Kidney (tissue), 14 donors: ENCODE data around the gene KCNQ1. TPM values are rescaled to one million over a fixed set of nuclear protein-coding genes. Genes with fewer than 3 reads are reported as not detected.

Source experiments
- DNase-seq, 5 donors: peaks; one replicate each; pipeline ENCODE4 v3.0.0-alpha.2; 2013 to 2020
- FAIRE-seq: peaks from 2 replicates; lab custom pipeline; 2012; peaks lifted over from hg19 to GRCh38; lab: Jason Lieb, UNC
- H3K27ac ChIP-seq, 2 donors: one replicate each; pipeline ENCODE4 v1.7.0; 2013; ENCODE audit warnings: low read depth in 2 of 2, low read length in 2 of 2, inconsistent platforms in 1 of 2
- H3K27me3 ChIP-seq: one replicate; pipeline ENCODE4 v1.7.1; 2013; ENCODE audit warnings: low read length, inconsistent platforms; ENCODE audit not compliant: control insufficient read depth, insufficient read depth
- H3K36me3 ChIP-seq, 3 donors: one replicate each; pipeline versions ENCODE4 v1.7.0 to v1.7.1; 2013; ENCODE audit warnings: low read length in 3 of 3, control low read depth in 1 of 3, inconsistent platforms in 1 of 3; ENCODE audit not compliant: insufficient read depth in 3 of 3, control insufficient read depth in 2 of 3
- H3K4me1 ChIP-seq, 3 donors: one replicate each; pipeline versions ENCODE4 v1.7.0 to v1.7.1; 2013; ENCODE audit warnings: low read length in 3 of 3, inconsistent platforms in 1 of 3, low read depth in 1 of 3; ENCODE audit not compliant: control insufficient read depth in 2 of 3, insufficient read depth in 2 of 3
- H3K4me3 ChIP-seq, 3 donors: one replicate each; pipeline versions ENCODE4 v1.7.0 to v1.8.1; 2013; ENCODE audit warnings: low read length in 3 of 3, control low read depth in 1 of 3, inconsistent platforms in 1 of 3
- H3K9ac ChIP-seq, 3 donors: one replicate each; pipeline versions ENCODE4 v1.7.0 to v1.7.1; 2013; ENCODE audit warnings: low read length in 3 of 3, control low read depth in 1 of 3, inconsistent platforms in 1 of 3
- H3K9me3 ChIP-seq, 3 donors: one replicate each; pipeline versions ENCODE4 v1.7.0 to v1.7.1; 2013; ENCODE audit warnings: low read length in 3 of 3, control low read depth in 1 of 3, inconsistent platforms in 1 of 3; ENCODE audit not compliant: control insufficient read depth in 2 of 3, insufficient read depth in 1 of 3
- CTCF ChIP-seq: IDR thresholded peaks from 3 replicates; pipeline ENCODE4 v1.5.1; 2012; ENCODE audit warnings: mild to moderate bottlenecking, moderate library complexity, borderline replicate concordance; ENCODE audit not compliant: insufficient read depth; ENCODE audit errors: extremely low read depth
- intact Hi-C: fragments of 100-400 bp; cut with DNase I; formaldehyde crosslinking; loops from one replicate; pipeline ENCODE4 v1.11.1; 2022
- polyA plus RNA-seq: library from polyadenylated mRNA; stranded (reverse); fragments of 350-450 nt; fragmentation: Illumina TruSeq; extraction: RNeasy Lipid Tissue Mini Kit (QIAGEN cat#74804); gene quantifications from one replicate; pipeline ENCODE4 v1.2.3, GENCODE V29; 2014; ENCODE audit warnings: low read depth, low replicate concordance; ENCODE audit not compliant: insufficient read depth
- total RNA-seq: library from RNA; stranded (reverse); fragmentation: NEBNext Ultra II Directional; extraction: Animal tissue kit (Norgen Biotek cat#: 25700); gene quantifications from one replicate; pipeline ENCODE4 v1.2.1, GENCODE V29; 2021
- donor health status: control.
- donor health status: control.
- donor health status: control.
- donor health status: control.
- donor health status: control.
- donor health status: DM: yes; HTN: yes; CAD: no.
- donor health status: Normal renal cell carcinoma (clear cell type).

KCNQ1 gene
- total and polyA plus RNA-seq, 2 donors from 2014 or later = 45.5 to 49.4 TPM

- peaks cover 0 to 4% (median 3%) of the 10 kb centered on the region in 3 donors for H3K4me1 ChIP-seq
- no peak overlapping the region for H3K4me3 ChIP-seq
- DNase-seq = peak in 3 of 5 donors; percentile 5 to 61 (median 47)
- H3K9ac ChIP-seq = no peak overlapping the region
- H3K27ac ChIP-seq = no peak overlapping the region
- FAIRE-seq = no peak
- intact Hi-C loops = no loop called here
- no peaks in the 10 kb centered on the region for H3K27me3 ChIP-seq
- peaks cover 0 to 3% (median 0%) of the 10 kb centered on the region in 3 donors for H3K9me3 ChIP-seq
- peaks cover 0 to 2% (median 0%) of the 10 kb centered on the region in 3 donors for H3K36me3 ChIP-seq
- TF ChIP-seq CTCF = no peak
Measured at GRCh38 chr11:2802389-2803185, 357.8 kb downstream of the KCNQ1 start.

DNA sequence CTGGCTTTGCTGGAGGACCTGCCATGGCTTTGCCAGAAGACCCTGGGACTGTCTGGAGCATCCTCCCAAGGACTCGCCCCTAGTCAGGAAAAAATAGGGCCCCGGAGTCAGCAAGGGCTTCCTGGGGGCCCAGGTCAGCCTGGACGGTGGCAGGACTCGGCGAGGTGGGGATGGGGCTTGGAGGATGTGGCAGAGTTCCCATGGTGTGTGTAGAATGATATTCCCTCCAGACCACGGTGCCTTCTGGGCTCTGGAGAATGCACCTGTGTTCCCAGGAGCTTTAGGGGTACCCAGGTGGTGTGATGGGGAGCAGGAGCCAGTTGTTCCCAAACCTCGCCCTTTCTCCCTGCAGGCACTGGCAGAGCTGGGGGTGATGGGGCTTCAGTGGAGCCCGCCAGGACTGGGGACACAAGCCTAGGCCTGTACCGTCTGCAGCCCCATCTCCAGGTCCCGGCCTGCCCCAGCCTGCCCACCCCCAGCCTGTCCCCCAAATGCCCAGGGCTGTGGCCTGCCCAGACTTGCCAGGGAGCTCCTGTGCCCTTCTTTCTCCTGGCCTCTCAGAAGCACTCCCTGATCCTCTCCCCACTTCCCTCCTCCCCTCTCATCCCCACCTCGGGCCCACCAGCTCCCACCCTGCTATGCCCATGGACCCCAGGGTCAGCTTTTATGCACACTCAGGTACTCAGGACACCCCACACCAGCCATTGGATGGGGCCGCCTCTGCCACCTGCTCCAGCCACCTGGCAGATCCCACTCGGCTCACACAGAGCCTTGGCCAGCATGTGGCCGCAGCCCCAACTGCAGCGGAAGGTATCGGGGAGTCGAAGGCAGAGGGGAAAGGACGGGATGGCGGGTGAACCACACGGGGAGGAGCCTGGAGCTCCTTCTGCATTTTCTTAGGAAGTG lies 358.6 kb downstream of the KCNQ1 start:
- H3K9me3 ChIP-seq = peaks cover 0 to 3% (median 0%) of the 10 kb centered on the region in 3 donors
- H3K27me3 ChIP-seq = no peaks in the 10 kb centered on the region
- no peak overlapping the region for H3K27ac ChIP-seq
- H3K4me1 ChIP-seq = peaks cover 0 to 8% (median 3%) of the 10 kb centered on the region in 3 donors
- intact Hi-C loops = no loop called here
- no peak for TF ChIP-seq CTCF
- peaks cover 0 to 2% (median 0%) of the 10 kb centered on the region in 3 donors for H3K36me3 ChIP-seq
- no peak for FAIRE-seq
- no peak overlapping the region for H3K4me3 ChIP-seq
- H3K9ac ChIP-seq = no peak overlapping the region
- DNase-seq = peak in 3 of 5 donors; percentile 9 to 55 (median 45)

- intact Hi-C loops = no loop called here
- Histone ChIP-seq H3K9me3 (peaks cover 0 to 3% (median 0%) of the 10 kb centered on the region in 3 donors), H3K4me3 (no peak overlapping the region), H3K9ac (no peak overlapping the region), H3K27me3 (no peaks in the 10 kb centered on the region), H3K4me1 (peaks cover 0 to 8% (median 3%) of the 10 kb centered on the region in 3 donors), H3K36me3 (peaks cover 0 to 2% (median 0%) of the 10 kb centered on the region in 3 donors), H3K27ac (no peak overlapping the region)
- DNase-seq (peak in 1 of 5 donors; percentile 44), FAIRE-seq (no peak)
- no peak for TF ChIP-seq CTCF
Measured at GRCh38 chr11:2804189-2804588, 359.4 kb downstream of the KCNQ1 start.
